MCF 10A (cell line): Measurements from ENCODE around the gene ATP6V0E2. TPM values are rescaled to one million over a fixed set of nuclear protein-coding genes. Genes with fewer than 3 reads are reported as not detected.
"Not testable (repeated sequence)": the region's sequence is repeated elsewhere in the genome, so short reads cannot be mapped to it uniquely, and the experiment has no call there.

ENCODE experiments used
- BruUV-seq: library from RNA; stranded (reverse); fragments of 400-500 nt; replicated peaks from 2 replicates; lab custom pipeline; 2021; lab: Mats Ljungman, UMichigan
- CTCF ChIA-PET: fragments of 300-600 bp; sonication (Branson Sonifier 250); formaldehyde crosslinking; extraction: SDS; loops from one replicate; lab custom pipeline; 2021; ENCODE audit warnings: antibody characterized with exemption, inconsistent platforms; lab: Yijun Ruan, JAX
- POLR2A ChIA-PET: fragments of 300-600, 350-650 bp; sonication (Branson Sonifier 250); formaldehyde crosslinking; extraction: SDS; loops from one replicate; lab custom pipeline; 2020; ENCODE audit warnings: antibody characterized with exemption, inconsistent platforms; lab: Yijun Ruan, JAX
- DNase-seq: peaks from one replicate; pipeline ENCODE4 v3.0.0-alpha.2; 2018; ENCODE audit not compliant: unreplicated experiment
- H3K27ac Mint-ChIP-seq: one replicate; pipeline ENCODE4 v1.8.0; 2022; ENCODE audit warnings: mild to moderate bottlenecking, low read depth, mixed read lengths; ENCODE audit not compliant: unreplicated experiment
- H3K27me3 Mint-ChIP-seq: one replicate; pipeline ENCODE4 v1.8.0; 2022; ENCODE audit warnings: mixed read lengths; ENCODE audit not compliant: insufficient read depth, unreplicated experiment
- H3K36me3 Mint-ChIP-seq: one replicate; pipeline ENCODE4 v1.8.0; 2022; ENCODE audit warnings: mild to moderate bottlenecking, moderate library complexity, mixed read lengths; ENCODE audit not compliant: insufficient read depth, unreplicated experiment
- H3K4me1 Mint-ChIP-seq: one replicate; pipeline ENCODE4 v1.8.0; 2022; ENCODE audit warnings: mixed read lengths; ENCODE audit not compliant: insufficient read depth, unreplicated experiment
- H3K4me3 Mint-ChIP-seq: one replicate; pipeline ENCODE4 v1.8.0; 2022; ENCODE audit warnings: mild to moderate bottlenecking, moderate library complexity, mixed read lengths; ENCODE audit not compliant: unreplicated experiment
- H3K9me3 Mint-ChIP-seq: one replicate; pipeline ENCODE4 v1.8.0; 2022; ENCODE audit warnings: mixed read lengths; ENCODE audit not compliant: unreplicated experiment
- CTCF ChIP-seq: fragments of 200-600 bp; IDR thresholded peaks from one replicate; pipeline ENCODE4 v1.8.0; 2022; ENCODE audit warnings: antibody characterized with exemption, mild to moderate bottlenecking; ENCODE audit not compliant: unreplicated experiment
- intact Hi-C: fragments of 100-400 bp; cut with micrococcal nuclease; formaldehyde crosslinking; loops from 2 replicates; pipeline ENCODE4 v1.14.1; 2022
- total RNA-seq: library from RNA; stranded (reverse); gene quantifications from 2 replicates; pipeline ENCODE4 v1.2.3, GENCODE V29; 2022

The ATP6V0E2 gene
- total RNA-seq, 1 experiment from 2014 or later: 8.6 TPM

GRCh38 chr7:149886018-149886415 lies 12.2 kb downstream of the ATP6V0E2 start:
- no peak overlapping the region for H3K27ac Mint-ChIP-seq
- no peaks in the 10 kb centered on the region for H3K9me3 Mint-ChIP-seq
- no peak for DNase-seq
- no peaks in the 10 kb centered on the region for H3K27me3 Mint-ChIP-seq
- no peaks in the 10 kb centered on the region for H3K4me1 Mint-ChIP-seq
- no peak overlapping the region for H3K4me3 Mint-ChIP-seq
- no TSS peak for BruUV-seq
- intact Hi-C loops: no loop called here
- ChIA-PET POLR2A (no interaction called here), CTCF (no interaction called here)
- H3K36me3 Mint-ChIP-seq: no peaks in the 10 kb centered on the region
- no peak for TF ChIP-seq CTCF

- DNase-seq: no peak
- BruUV-seq: no TSS peak
- no peaks in the 10 kb centered on the region for H3K36me3 Mint-ChIP-seq
- POLR2A ChIA-PET: no interaction called here
- H3K27ac Mint-ChIP-seq: no peak overlapping the region
- H3K4me1 Mint-ChIP-seq: no peaks in the 10 kb centered on the region
- H3K9me3 Mint-ChIP-seq: no peaks in the 10 kb centered on the region
- CTCF ChIA-PET: interaction anchor here (0.6 kb wide), 1 partner anchor 186 kb away, joined by 3 read pairs; no protein-coding TSS in a partner anchor
- intact Hi-C loops: no loop called here
- no peak for TF ChIP-seq CTCF
- H3K27me3 Mint-ChIP-seq: no peaks in the 10 kb centered on the region
- no peak overlapping the region for H3K4me3 Mint-ChIP-seq
Observed at GRCh38 chr7:149887311-149887710, 13.5 kb downstream of the ATP6V0E2 start.

- H3K4me1 Mint-ChIP-seq, H3K4me3 Mint-ChIP-seq, H3K9me3 Mint-ChIP-seq, H3K36me3 Mint-ChIP-seq, POLR2A ChIA-PET, BruUV-seq, H3K27ac Mint-ChIP-seq, CTCF ChIA-PET, DNase-seq, H3K27me3 Mint-ChIP-seq, intact Hi-C loops: not testable (repeated sequence)
Observed at GRCh38 chr7:149890715-149891114, 16.9 kb downstream of the ATP6V0E2 start.

- H3K27ac Mint-ChIP-seq, H3K4me3 Mint-ChIP-seq, BruUV-seq, POLR2A ChIA-PET, intact Hi-C loops, H3K36me3 Mint-ChIP-seq, DNase-seq, H3K27me3 Mint-ChIP-seq, CTCF ChIA-PET, H3K9me3 Mint-ChIP-seq, H3K4me1 Mint-ChIP-seq: not testable (repeated sequence)
Observed at GRCh38 chr7:149894957-149895356, 21.2 kb downstream of the ATP6V0E2 start.

GRCh38 chr7:149907776-149908376 lies 34.1 kb downstream of the ATP6V0E2 start:
- intact Hi-C loops, BruUV-seq, H3K27ac Mint-ChIP-seq, POLR2A ChIA-PET, H3K27me3 Mint-ChIP-seq, H3K36me3 Mint-ChIP-seq, CTCF ChIA-PET, DNase-seq, H3K4me1 Mint-ChIP-seq, H3K9me3 Mint-ChIP-seq, H3K4me3 Mint-ChIP-seq: not testable (repeated sequence)

GRCh38 chr7:149910219-149910618 lies 36.5 kb downstream of the ATP6V0E2 start:
- H3K36me3 Mint-ChIP-seq, POLR2A ChIA-PET, DNase-seq, H3K4me1 Mint-ChIP-seq, H3K9me3 Mint-ChIP-seq, H3K27me3 Mint-ChIP-seq, CTCF ChIA-PET, H3K4me3 Mint-ChIP-seq, H3K27ac Mint-ChIP-seq, BruUV-seq, intact Hi-C loops: not testable (repeated sequence)

- H3K36me3 Mint-ChIP-seq, H3K4me3 Mint-ChIP-seq, CTCF ChIA-PET, BruUV-seq, H3K27ac Mint-ChIP-seq, H3K9me3 Mint-ChIP-seq, H3K4me1 Mint-ChIP-seq, intact Hi-C loops, POLR2A ChIA-PET, H3K27me3 Mint-ChIP-seq, DNase-seq: not testable (repeated sequence)
Observed at GRCh38 chr7:149912126-149912525, 38.4 kb downstream of the ATP6V0E2 start.

GRCh38 chr7:149926414-149926813 lies 52.6 kb downstream of the ATP6V0E2 start:
- BruUV-seq, DNase-seq, POLR2A ChIA-PET, H3K27me3 Mint-ChIP-seq, CTCF ChIA-PET, H3K4me1 Mint-ChIP-seq, H3K4me3 Mint-ChIP-seq, H3K9me3 Mint-ChIP-seq, intact Hi-C loops, H3K27ac Mint-ChIP-seq, H3K36me3 Mint-ChIP-seq: not testable (repeated sequence)
